Type B pancreatic cell (in vitro differentiated cells): ENCODE data around the gene TYROBP. TPM values are rescaled to one million over a fixed set of nuclear protein-coding genes. Genes with fewer than 3 reads are reported as not detected.
"Not testable (repeated sequence)": the region's sequence is repeated elsewhere in the genome, so short reads cannot be mapped to it uniquely, and the experiment has no call there.

Source experiments
- DNase-seq: peaks from one replicate; pipeline ENCODE4 v3.0.0; 2021; ENCODE audit warnings: mixed read lengths; ENCODE audit not compliant: unreplicated experiment; ENCODE audit errors: extremely low spot score
- H3K27ac Mint-ChIP-seq: 2 replicates; pipeline ENCODE4 v1.8.0; 2021; ENCODE audit warnings: mild to moderate bottlenecking, mixed read lengths
- H3K27me3 Mint-ChIP-seq: 2 replicates; pipeline ENCODE4 v1.8.0; 2021; ENCODE audit warnings: mixed read lengths
- H3K36me3 Mint-ChIP-seq: 2 replicates; pipeline ENCODE4 v1.8.0; 2021; ENCODE audit warnings: mixed read lengths
- H3K4me1 Mint-ChIP-seq: one replicate; pipeline ENCODE4 v1.8.0; 2021; ENCODE audit warnings: mixed read lengths; ENCODE audit not compliant: unreplicated experiment
- H3K4me3 Mint-ChIP-seq: 2 replicates; pipeline ENCODE4 v1.8.0; 2021; ENCODE audit warnings: mild to moderate bottlenecking, mixed read lengths
- H3K9me3 Mint-ChIP-seq: 2 replicates; pipeline ENCODE4 v1.8.0; 2021; ENCODE audit warnings: mixed read lengths
- total RNA-seq: library from RNA; stranded (reverse); gene quantifications from 2 replicates; pipeline ENCODE4 v1.2.1, GENCODE V29; 2021; ENCODE audit warnings: low replicate concordance
- TF ChIP-seq, protein P1 (sequence below): fragments of 200-600 bp; sonication (generic); conservative IDR thresholded peaks from 2 replicates; pipeline ENCODE4 v1.5.0; 2021; ENCODE audit warnings: antibody characterized with exemption, mild to moderate bottlenecking

Gene TYROBP
- total RNA-seq, 1 donor from 2014 or later: not detected

DNA sequence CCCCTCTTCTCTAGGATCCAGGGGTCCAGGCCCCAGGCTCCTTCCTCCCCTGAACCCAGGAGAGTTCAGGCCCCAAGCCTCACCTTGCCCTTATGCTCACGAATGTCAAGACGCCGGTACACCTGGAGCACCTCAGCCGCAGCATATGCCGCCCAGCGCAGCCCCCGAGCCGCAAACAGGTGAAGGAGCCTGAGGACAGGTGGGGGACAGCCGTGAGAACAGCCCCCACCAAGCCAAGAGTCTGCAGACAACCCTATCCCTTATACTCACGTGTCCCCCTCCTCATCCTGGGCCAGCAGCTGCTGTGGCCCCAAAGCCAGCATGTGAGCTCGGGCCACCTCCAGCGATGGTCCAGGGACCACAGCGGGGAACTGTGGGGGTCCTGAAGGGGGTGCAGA lies 11.5 kb downstream of the TYROBP start:
- Mint-ChIP-seq H3K36me3 (no peaks in the 10 kb centered on the region), H3K4me3 (no peak overlapping the region), H3K9me3 (no peaks in the 10 kb centered on the region), H3K4me1 (no peaks in the 10 kb centered on the region), H3K27ac (no peak overlapping the region), H3K27me3 (peaks cover under 1% of the 10 kb centered on the region)
- TF ChIP-seq, protein P1, sequence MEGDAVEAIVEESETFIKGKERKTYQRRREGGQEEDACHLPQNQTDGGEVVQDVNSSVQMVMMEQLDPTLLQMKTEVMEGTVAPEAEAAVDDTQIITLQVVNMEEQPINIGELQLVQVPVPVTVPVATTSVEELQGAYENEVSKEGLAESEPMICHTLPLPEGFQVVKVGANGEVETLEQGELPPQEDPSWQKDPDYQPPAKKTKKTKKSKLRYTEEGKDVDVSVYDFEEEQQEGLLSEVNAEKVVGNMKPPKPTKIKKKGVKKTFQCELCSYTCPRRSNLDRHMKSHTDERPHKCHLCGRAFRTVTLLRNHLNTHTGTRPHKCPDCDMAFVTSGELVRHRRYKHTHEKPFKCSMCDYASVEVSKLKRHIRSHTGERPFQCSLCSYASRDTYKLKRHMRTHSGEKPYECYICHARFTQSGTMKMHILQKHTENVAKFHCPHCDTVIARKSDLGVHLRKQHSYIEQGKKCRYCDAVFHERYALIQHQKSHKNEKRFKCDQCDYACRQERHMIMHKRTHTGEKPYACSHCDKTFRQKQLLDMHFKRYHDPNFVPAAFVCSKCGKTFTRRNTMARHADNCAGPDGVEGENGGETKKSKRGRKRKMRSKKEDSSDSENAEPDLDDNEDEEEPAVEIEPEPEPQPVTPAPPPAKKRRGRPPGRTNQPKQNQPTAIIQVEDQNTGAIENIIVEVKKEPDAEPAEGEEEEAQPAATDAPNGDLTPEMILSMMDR: no peak
- no peak for DNase-seq

DNA sequence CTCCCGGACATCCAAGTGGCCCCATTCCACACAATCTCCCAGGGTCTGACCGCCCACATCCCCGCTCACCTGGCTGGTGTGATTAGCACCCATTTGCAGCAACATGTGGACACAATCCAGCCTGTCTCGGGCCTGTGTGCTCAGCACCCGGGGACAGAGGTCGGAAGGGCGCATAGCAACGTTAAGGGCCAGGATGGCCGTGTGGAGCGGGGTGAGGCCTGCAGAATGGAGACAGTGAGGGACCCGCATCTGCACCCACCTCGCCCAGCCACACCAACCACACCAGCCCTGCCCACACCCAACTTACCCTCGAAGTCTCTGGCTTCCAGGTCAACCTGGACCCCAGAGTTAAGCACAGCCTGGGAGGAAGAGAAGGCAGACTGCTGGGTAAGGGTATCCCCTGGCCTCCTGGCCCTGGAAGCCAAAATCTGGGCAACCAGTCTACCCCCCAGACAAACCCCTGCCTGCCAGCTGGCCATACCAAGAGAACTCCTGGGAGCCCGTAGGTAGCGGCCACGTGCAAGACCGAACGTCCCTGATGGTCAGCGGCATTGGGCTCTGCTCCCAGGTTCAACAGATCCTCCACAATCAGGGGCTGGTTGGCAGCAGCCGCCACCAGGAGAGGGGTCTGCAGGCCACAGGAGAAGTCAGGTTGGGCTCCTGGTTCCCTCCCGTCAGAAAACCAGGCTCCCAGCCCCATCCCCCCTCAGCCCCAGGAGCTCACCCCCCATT lies 12.0 kb downstream of the TYROBP start:
- peak overlapping the region; percentile 48 for H3K27ac Mint-ChIP-seq

DNA sequence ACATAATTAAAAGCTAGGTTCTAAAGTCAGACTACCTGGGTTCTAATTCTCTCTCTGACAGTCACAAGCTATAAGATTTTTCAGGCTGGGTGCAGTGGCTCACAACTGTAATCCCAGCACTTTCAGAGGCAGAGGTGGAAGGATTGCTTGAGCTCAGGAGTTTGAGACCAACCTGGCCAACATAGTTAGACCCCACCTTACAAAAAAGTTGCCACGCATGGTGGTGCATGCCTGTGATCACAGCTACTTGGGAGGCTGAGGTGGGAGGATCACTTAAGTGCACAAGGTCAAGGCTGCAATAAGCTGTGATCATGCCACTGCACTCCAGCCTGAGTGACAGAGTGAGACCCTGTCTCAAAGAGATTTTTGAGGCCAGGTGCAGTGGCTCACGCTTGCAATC lies 13.8 kb downstream of the TYROBP start:
- H3K36me3 Mint-ChIP-seq: peaks cover 12% of the 10 kb centered on the region
- no peak overlapping the region for H3K4me3 Mint-ChIP-seq
- no peak overlapping the region for H3K27ac Mint-ChIP-seq
- no peaks in the 10 kb centered on the region for H3K27me3 Mint-ChIP-seq
- no peak for DNase-seq
- no peaks in the 10 kb centered on the region for H3K9me3 Mint-ChIP-seq
- TF ChIP-seq, protein P1: no peak
- no peaks in the 10 kb centered on the region for H3K4me1 Mint-ChIP-seq

More for the DNA sequence above, 12.0 kb downstream of the TYROBP start:
- H3K36me3 Mint-ChIP-seq: peaks cover under 1% of the 10 kb centered on the region
- H3K4me1 Mint-ChIP-seq: no peaks in the 10 kb centered on the region
- no peaks in the 10 kb centered on the region for H3K9me3 Mint-ChIP-seq
- peak overlapping the region; percentile 36 for H3K4me3 Mint-ChIP-seq
- DNase-seq: no peak
- no peaks in the 10 kb centered on the region for H3K27me3 Mint-ChIP-seq
- TF ChIP-seq, protein P1: no peak

DNA sequence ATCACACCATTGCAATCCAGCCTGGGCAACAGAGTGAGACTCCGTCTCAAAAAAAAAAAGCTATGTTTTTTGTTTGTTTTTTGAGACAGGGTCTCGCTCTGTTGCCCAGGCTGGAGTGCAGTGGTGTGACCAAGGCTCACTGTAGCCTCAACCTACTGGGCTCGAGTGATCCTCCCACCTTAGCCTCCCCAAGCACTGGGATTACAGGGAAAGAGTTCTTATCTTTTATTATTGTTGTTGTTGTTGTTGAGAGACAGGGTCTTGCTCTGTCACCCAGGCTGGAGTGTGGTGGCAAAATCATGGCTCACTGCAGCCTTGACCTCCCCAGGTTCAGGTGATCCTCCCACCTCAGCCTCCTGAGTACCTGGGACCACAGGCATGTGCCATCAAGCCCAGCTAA lies 16.3 kb downstream of the TYROBP start:
- H3K27ac Mint-ChIP-seq, H3K27me3 Mint-ChIP-seq, DNase-seq, H3K4me3 Mint-ChIP-seq, H3K4me1 Mint-ChIP-seq, H3K9me3 Mint-ChIP-seq: not testable (repeated sequence)
- H3K36me3 Mint-ChIP-seq: peaks cover 23% of the 10 kb centered on the region

DNA sequence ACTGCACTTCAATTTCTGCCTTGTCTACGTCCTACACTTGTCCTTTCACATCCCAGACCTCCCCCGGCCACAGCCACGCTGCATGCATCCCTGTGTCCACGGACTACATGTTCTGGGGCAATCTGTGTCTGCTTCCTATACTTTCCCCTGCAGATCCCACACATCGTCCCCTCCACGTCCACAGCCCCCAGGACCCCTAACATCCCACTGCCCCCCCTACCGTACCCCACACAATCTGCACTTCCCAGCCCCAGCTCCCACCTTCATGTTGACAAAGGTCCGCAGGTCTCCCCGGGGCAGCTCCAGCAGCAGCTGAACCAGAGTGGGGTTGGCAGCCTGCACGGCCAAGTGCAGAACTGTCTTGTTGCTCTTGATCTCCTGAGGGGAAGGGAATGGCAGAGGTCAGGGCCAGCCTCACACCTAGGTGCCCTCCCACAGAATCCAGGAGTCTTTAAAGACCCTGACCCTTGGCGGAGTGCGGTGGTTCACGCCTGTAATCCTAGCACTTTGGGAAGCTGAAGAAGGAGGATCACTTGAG lies 17.9 kb downstream of the TYROBP start:
- peaks cover 25% of the 10 kb centered on the region for H3K36me3 Mint-ChIP-seq
- H3K9me3 Mint-ChIP-seq: no peaks in the 10 kb centered on the region
- H3K27ac Mint-ChIP-seq: no peak overlapping the region

More for the DNA sequence above, 17.9 kb downstream of the TYROBP start:
- DNase-seq: no peak
- H3K4me1 Mint-ChIP-seq: no peaks in the 10 kb centered on the region
- TF ChIP-seq, protein P1: no peak
- H3K4me3 Mint-ChIP-seq: no peak overlapping the region
- no peaks in the 10 kb centered on the region for H3K27me3 Mint-ChIP-seq
